CD4-positive, alpha-beta T cell treated with Interleukin-6 for 4 hours (primary cell): ENCODE results near the gene ALG14.
"Not testable (repeated sequence)": the region's sequence is repeated elsewhere in the genome, so short reads cannot be mapped to it uniquely, and the experiment has no call there.

ENCODE experiments used
- DNase-seq: peaks from one replicate; pipeline ENCODE4 v3.0.0-alpha.2; 2020; ENCODE audit warnings: mixed read lengths

ALG14 gene

GRCh38 chr1:95041491-95042165, 31.1 kb downstream of the ALG14 start:
- no peak for DNase-seq

GRCh38 chr1:95040032-95040525, 32.7 kb downstream of the ALG14 start:
- DNase-seq = no peak

- DNase-seq = no peak
Measured at GRCh38 chr1:95039360-95040031, 33.3 kb downstream of the ALG14 start.

- no peak for DNase-seq
Measured at GRCh38 chr1:95035536-95035935, 37.2 kb downstream of the ALG14 start.

GRCh38 chr1:95034506-95034905, 38.2 kb downstream of the ALG14 start:
- no peak for DNase-seq

GRCh38 chr1:95033843-95034242, 38.9 kb downstream of the ALG14 start:
- DNase-seq = no peak

GRCh38 chr1:95029532-95029931, 43.2 kb downstream of the ALG14 start:
- DNase-seq = no peak

GRCh38 chr1:95028954-95029353, 43.8 kb downstream of the ALG14 start:
- DNase-seq = no peak

- DNase-seq = no peak
Measured at GRCh38 chr1:95027046-95027445, 45.7 kb downstream of the ALG14 start.

- DNase-seq = no peak
Measured at GRCh38 chr1:95023399-95024043, 49.2 kb downstream of the ALG14 start.

GRCh38 chr1:95022644-95022926, 50.2 kb downstream of the ALG14 start:
- DNase-seq = no peak

GRCh38 chr1:95021805-95022643, 50.7 kb downstream of the ALG14 start:
- DNase-seq = no peak

- no peak for DNase-seq
Measured at GRCh38 chr1:95021119-95021518, 51.6 kb downstream of the ALG14 start.

- not testable (repeated sequence) for DNase-seq
Measured at GRCh38 chr1:95019466-95019865, 53.3 kb downstream of the ALG14 start.

GRCh38 chr1:95018602-95019369, 54.0 kb downstream of the ALG14 start:
- no peak for DNase-seq

GRCh38 chr1:95017775-95018174, 55.0 kb downstream of the ALG14 start:
- no peak for DNase-seq

- no peak for DNase-seq
Measured at GRCh38 chr1:95015076-95015475, 57.7 kb downstream of the ALG14 start.

GRCh38 chr1:95013950-95014574, 58.7 kb downstream of the ALG14 start:
- no peak for DNase-seq

- DNase-seq = no peak
Measured at GRCh38 chr1:95012389-95012788, 60.4 kb downstream of the ALG14 start.

GRCh38 chr1:95010158-95010557, 62.6 kb downstream of the ALG14 start:
- DNase-seq = no peak

GRCh38 chr1:95007687-95008086, 65.1 kb downstream of the ALG14 start:
- DNase-seq = no peak

GRCh38 chr1:95006681-95007080, 66.1 kb downstream of the ALG14 start:
- no peak for DNase-seq
